AG04449 (cell line): ENCODE results near the gene LCN10.
"Not testable (repeated sequence)": the region's sequence is repeated elsewhere in the genome, so short reads cannot be mapped to it uniquely, and the experiment has no call there.

Experiments used
- CTCF ChIA-PET: fragments of 350-600 bp; formaldehyde crosslinking; extraction: SDS; loops from one replicate; lab custom pipeline; 2021; ENCODE audit warnings: antibody characterized with exemption; lab: Yijun Ruan, JAX
- POLR2A ChIA-PET: fragments of 400-600, 350-600 bp; formaldehyde crosslinking; extraction: SDS; loops from one replicate; lab custom pipeline; 2020; ENCODE audit warnings: antibody characterized with exemption, inconsistent platforms; lab: Yijun Ruan, JAX
- DNase-seq: peaks from one replicate; pipeline ENCODE4 v3.0.0-alpha.2; 2010; ENCODE audit warnings: low read depth, low spot score
- H3K4me3 ChIP-seq: 2 replicates; pipeline ENCODE4 v1.5.1; 2011; ENCODE audit warnings: low read depth, mild to moderate bottlenecking, control low read depth, low read length
- CTCF ChIP-seq: IDR thresholded peaks from one replicate; pipeline ENCODE4 v1.5.1; 2011; ENCODE audit warnings: mild to moderate bottlenecking, moderate library complexity, low read length, control low read depth, inconsistent platforms; ENCODE audit not compliant: insufficient read depth; ENCODE audit errors: missing control alignments

Gene LCN10

GRCh38 chr9:136757328-136757727, 14.6 kb upstream of the LCN10 start:
- no peak for DNase-seq
- no peak overlapping the region for H3K4me3 ChIP-seq
- ChIA-PET CTCF (interaction anchor here (1.6 to 2.1 kb wide), 5 partner anchors 9 to 29 kb away, joined by 5 to 12 read pairs (median 9); no protein-coding TSS in a partner anchor), POLR2A (interaction anchor here (1.5 kb wide), 1 partner anchor 29 kb away, joined by 3 read pairs; no protein-coding TSS in a partner anchor)
- no peak for TF ChIP-seq CTCF

- CTCF ChIA-PET: interaction anchor here (1.7 to 2.3 kb wide), 3 partner anchors 9 to 28 kb away, joined by 9 to 12 read pairs (median 9); no protein-coding TSS in a partner anchor
- POLR2A ChIA-PET: no interaction called here
- TF ChIP-seq CTCF: no peak
- H3K4me3 ChIP-seq: no peak overlapping the region
- DNase-seq: no peak
Measured at GRCh38 chr9:136756836-136757235, 14.1 kb upstream of the LCN10 start.

GRCh38 chr9:136756134-136756438, 13.3 kb upstream of the LCN10 start:
- no peak overlapping the region for H3K4me3 ChIP-seq
- POLR2A ChIA-PET: no interaction called here
- TF ChIP-seq CTCF: no peak
- CTCF ChIA-PET: interaction anchor here (1.7 to 2.3 kb wide), 2 partner anchors 10 to 11 kb away, joined by 5 to 9 read pairs; no protein-coding TSS in a partner anchor
- DNase-seq: no peak

- not testable (repeated sequence) for DNase-seq, H3K4me3 ChIP-seq
- ChIA-PET POLR2A (interaction anchor here (1.0 kb wide), 1 partner anchor 27 kb away, joined by 4 read pairs; no protein-coding TSS in a partner anchor), CTCF (interaction anchor here (1.4 to 2.3 kb wide), 3 partner anchors 10 to 17 kb away, joined by 3 to 9 read pairs (median 5); no protein-coding TSS in a partner anchor)
Measured at GRCh38 chr9:136755302-136756133, 12.8 kb upstream of the LCN10 start.

- H3K4me3 ChIP-seq: no peak overlapping the region
- TF ChIP-seq CTCF: no peak
- ChIA-PET CTCF (interaction anchor here (0.6 to 2.3 kb wide), 4 partner anchors 9 to 17 kb away, joined by 3 to 9 read pairs (median 4); partner anchors contain the start of gene LCN15), POLR2A (interaction anchor here (1.0 kb wide), 1 partner anchor 27 kb away, joined by 4 read pairs; no protein-coding TSS in a partner anchor)
- no peak for DNase-seq
Measured at GRCh38 chr9:136754626-136755301, 12.0 kb upstream of the LCN10 start.

- TF ChIP-seq CTCF: no peak
- no peak overlapping the region for H3K4me3 ChIP-seq
- ChIA-PET POLR2A (interaction anchor here (1.0 kb wide), 1 partner anchor 26 kb away, joined by 4 read pairs; no protein-coding TSS in a partner anchor), CTCF (interaction anchor here (0.6 to 1.7 kb wide), 3 partner anchors 10 to 18 kb away, joined by 3 to 5 read pairs (median 3); partner anchors contain the start of gene LCN15)
- DNase-seq: no peak
Measured at GRCh38 chr9:136754059-136754572, 11.4 kb upstream of the LCN10 start.
